Activated T-cell treated with anti-CD3 and anti-CD28 coated beads, Interleukin-2, amount 50 U/mL, for 24 hours (primary cell): ENCODE measurements around the gene RGS7.

Experiments used
- DNase-seq: peaks from one replicate; pipeline ENCODE4 v3.0.0-alpha.2; 2020
- H3K27ac Mint-ChIP-seq: 2 replicates; pipeline ENCODE4 v1.8.0; 2020; ENCODE audit warnings: mild to moderate bottlenecking, mixed read lengths
- H3K27me3 Mint-ChIP-seq: 2 replicates; pipeline ENCODE4 v1.8.0; 2020; ENCODE audit warnings: mixed read lengths
- H3K36me3 Mint-ChIP-seq: 2 replicates; pipeline ENCODE4 v1.8.0; 2020; ENCODE audit warnings: low read depth, mixed read lengths
- H3K4me1 Mint-ChIP-seq: 2 replicates; pipeline ENCODE4 v1.8.0; 2020; ENCODE audit warnings: low read depth, mixed read lengths
- H3K4me3 Mint-ChIP-seq: 2 replicates; pipeline ENCODE4 v1.8.0; 2020; ENCODE audit warnings: mild to moderate bottlenecking, moderate library complexity, mixed read lengths
- H3K9me3 Mint-ChIP-seq: 2 replicates; pipeline ENCODE4 v1.8.0; 2020; ENCODE audit warnings: mixed read lengths

RGS7 gene

DNA sequence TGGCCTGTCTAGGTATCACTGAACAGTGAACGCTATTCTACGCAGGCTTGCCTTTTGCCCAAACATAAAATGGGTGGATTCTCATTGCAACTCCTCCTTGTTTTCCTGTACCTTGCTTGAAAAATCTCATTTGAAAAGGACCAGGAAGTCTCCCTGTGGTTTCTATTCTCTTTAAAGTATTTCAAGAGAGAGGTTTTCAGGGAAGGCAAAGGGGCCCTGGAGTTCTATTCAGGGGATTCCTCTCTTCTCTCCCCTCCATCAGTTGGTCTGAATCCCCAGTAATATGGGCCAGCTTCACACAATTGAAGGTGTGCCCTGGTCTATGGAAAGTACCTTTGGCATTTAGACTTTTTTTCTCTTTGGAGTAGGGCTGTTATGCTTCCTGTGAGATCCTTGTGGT lies 311.3 kb downstream of the RGS7 start:
- H3K27ac Mint-ChIP-seq = no peak overlapping the region
- no peak for DNase-seq
- H3K4me3 Mint-ChIP-seq = no peak overlapping the region
- peaks cover 7% of the 10 kb centered on the region for H3K9me3 Mint-ChIP-seq
- no peaks in the 10 kb centered on the region for H3K4me1 Mint-ChIP-seq
- H3K36me3 Mint-ChIP-seq = no peaks in the 10 kb centered on the region
- no peaks in the 10 kb centered on the region for H3K27me3 Mint-ChIP-seq

DNA sequence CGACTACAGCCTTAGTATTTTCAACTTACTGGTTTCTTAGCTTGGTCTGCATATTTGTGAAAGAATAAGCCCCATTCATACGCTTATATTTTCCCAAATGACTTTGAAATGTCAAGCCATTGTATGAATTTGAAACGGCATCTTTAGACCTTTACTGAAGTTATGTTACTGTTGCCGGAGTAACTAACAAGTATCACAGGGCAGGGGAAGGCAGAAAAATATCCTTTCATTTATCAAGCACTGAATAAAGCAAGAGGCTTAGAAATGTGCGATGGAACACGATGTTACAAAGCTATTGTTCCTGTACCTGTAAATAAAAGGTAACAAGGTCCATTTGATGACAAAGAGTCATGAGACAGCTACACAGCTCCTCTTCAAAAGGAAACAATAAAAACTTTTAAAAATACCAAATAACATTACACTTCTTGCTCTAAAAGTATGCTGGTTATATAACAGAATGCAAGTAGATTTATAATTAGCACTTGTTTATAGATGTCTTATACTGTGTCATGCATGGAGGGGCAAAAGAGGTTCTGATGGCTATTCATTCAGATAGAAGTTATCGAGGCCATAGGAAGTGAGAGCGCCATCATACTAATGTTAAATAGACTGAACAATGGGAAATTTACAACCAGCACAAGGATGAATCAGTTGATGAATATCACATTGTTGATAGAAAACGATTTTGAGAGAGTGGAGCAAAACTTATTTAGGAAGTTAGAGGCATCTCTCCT lies 322.6 kb downstream of the RGS7 start:
- no peaks in the 10 kb centered on the region for H3K27me3 Mint-ChIP-seq
- H3K4me1 Mint-ChIP-seq = no peaks in the 10 kb centered on the region
- no peak overlapping the region for H3K27ac Mint-ChIP-seq

GRCh38 chr1:241024834-241025233 lies 332.2 kb downstream of the RGS7 start:
- Mint-ChIP-seq H3K36me3 (no peaks in the 10 kb centered on the region), H3K9me3 (peaks cover 14% of the 10 kb centered on the region), H3K27me3 (no peaks in the 10 kb centered on the region), H3K27ac (no peak overlapping the region), H3K4me1 (no peaks in the 10 kb centered on the region), H3K4me3 (no peak overlapping the region)
- no peak for DNase-seq

More for the DNA sequence above, 322.6 kb downstream of the RGS7 start:
- no peak for DNase-seq
- H3K9me3 Mint-ChIP-seq = peaks cover 21% of the 10 kb centered on the region
- H3K4me3 Mint-ChIP-seq = no peak overlapping the region
- H3K36me3 Mint-ChIP-seq = no peaks in the 10 kb centered on the region

- Mint-ChIP-seq H3K36me3 (no peaks in the 10 kb centered on the region), H3K27me3 (no peaks in the 10 kb centered on the region), H3K27ac (no peak overlapping the region), H3K9me3 (peaks cover 14% of the 10 kb centered on the region), H3K4me3 (no peak overlapping the region), H3K4me1 (no peaks in the 10 kb centered on the region)
- no peak for DNase-seq
Measured at GRCh38 chr1:241022366-241022765, 334.6 kb downstream of the RGS7 start.

DNA sequence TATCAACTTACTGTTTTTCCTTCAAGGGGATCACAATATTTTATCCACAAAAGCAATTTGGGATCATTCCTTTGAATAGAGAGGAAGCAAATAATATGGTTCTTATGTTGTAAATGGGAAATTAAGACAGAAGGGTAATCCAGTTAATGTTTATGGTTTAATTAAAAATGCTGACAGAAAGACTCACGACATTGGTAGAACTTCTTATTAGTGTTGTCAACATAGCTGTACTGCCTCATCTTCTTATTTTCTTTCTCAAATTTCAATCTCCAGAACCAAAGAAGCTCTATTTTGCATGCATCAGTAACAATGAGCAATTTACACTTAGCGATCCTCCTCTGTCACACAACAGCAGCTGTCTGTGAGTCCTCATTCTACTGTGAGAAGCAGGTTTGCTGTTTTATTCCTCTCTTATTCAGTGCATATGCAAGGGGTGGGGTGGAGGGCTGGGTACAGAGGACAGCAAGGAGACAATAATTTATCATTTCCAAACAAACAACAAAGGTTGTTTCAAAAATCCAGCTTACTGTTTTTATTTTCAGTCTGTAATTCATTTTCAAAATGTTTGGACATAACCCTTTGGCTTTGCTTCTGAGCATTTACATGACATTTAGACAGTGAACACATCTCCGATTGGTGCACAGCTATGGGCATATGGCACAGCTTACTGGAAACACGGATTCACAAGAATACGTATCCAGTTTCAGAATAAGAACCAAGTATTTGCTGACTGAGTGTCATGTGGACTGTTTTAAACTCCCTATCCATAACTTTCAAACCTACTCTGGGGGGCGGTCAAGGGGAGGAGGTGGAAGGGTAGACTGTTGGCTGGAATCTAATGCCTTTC lies 335.9 kb downstream of the RGS7 start:
- Mint-ChIP-seq H3K27me3 (no peaks in the 10 kb centered on the region), H3K27ac (no peak overlapping the region), H3K9me3 (peaks cover 16% of the 10 kb centered on the region)

DNA sequence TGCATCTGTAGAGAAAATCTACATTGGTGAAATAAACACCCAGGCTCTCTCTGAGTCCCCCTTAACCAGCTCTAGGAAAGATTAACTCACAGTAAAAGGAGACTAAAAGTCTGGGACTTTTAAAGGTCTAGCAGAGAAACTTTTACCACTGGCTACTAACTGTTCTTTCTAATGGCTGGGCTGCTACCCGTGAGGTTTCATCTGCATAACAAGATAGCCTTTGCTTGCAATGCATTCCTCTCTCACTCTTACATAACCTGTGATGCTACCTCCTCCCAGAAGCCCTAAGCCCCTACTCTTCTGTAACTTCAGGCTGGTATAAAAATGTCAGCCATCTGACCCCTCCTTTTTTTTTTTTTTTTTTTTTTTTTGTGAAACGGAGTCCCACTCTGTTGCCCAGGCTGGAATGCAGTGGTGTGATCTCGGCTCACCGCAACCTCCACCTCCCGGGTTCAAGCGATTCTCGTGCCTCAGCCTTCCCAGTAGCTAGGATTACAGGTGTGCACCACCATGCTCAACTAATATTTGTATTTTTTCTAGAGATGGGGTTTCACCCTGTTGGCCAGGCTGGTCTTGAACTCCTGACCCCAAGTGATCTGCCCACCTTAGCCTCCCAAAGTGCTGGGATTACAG lies 344.2 kb downstream of the RGS7 start:
- H3K4me1 Mint-ChIP-seq = no peaks in the 10 kb centered on the region

More for the DNA sequence above, 335.9 kb downstream of the RGS7 start:
- H3K36me3 Mint-ChIP-seq = no peaks in the 10 kb centered on the region
- no peaks in the 10 kb centered on the region for H3K4me1 Mint-ChIP-seq
- no peak for DNase-seq
- H3K4me3 Mint-ChIP-seq = no peak overlapping the region

GRCh38 chr1:241007668-241008067 lies 349.3 kb downstream of the RGS7 start:
- Mint-ChIP-seq H3K4me1 (no peaks in the 10 kb centered on the region), H3K27me3 (no peaks in the 10 kb centered on the region), H3K4me3 (no peak overlapping the region), H3K27ac (no peak overlapping the region), H3K9me3 (peaks cover 2% of the 10 kb centered on the region), H3K36me3 (no peaks in the 10 kb centered on the region)
- no peak for DNase-seq

More for the DNA sequence above, 344.2 kb downstream of the RGS7 start:
- Mint-ChIP-seq H3K36me3 (no peaks in the 10 kb centered on the region), H3K9me3 (peaks cover 4% of the 10 kb centered on the region), H3K27ac (no peak overlapping the region), H3K27me3 (no peaks in the 10 kb centered on the region), H3K4me3 (no peak overlapping the region)
- DNase-seq = no peak

GRCh38 chr1:240999826-241000225 lies 357.2 kb downstream of the RGS7 start:
- Mint-ChIP-seq H3K27ac (no peak overlapping the region), H3K4me3 (no peak overlapping the region), H3K4me1 (no peaks in the 10 kb centered on the region), H3K27me3 (no peaks in the 10 kb centered on the region), H3K9me3 (peaks cover 10% of the 10 kb centered on the region), H3K36me3 (no peaks in the 10 kb centered on the region)
- no peak for DNase-seq

GRCh38 chr1:240998441-240999015 lies 358.5 kb downstream of the RGS7 start:
- no peak overlapping the region for H3K27ac Mint-ChIP-seq
- H3K9me3 Mint-ChIP-seq = peaks cover 10% of the 10 kb centered on the region
- no peaks in the 10 kb centered on the region for H3K36me3 Mint-ChIP-seq
- no peaks in the 10 kb centered on the region for H3K27me3 Mint-ChIP-seq
- no peak overlapping the region for H3K4me3 Mint-ChIP-seq
- no peaks in the 10 kb centered on the region for H3K4me1 Mint-ChIP-seq
- DNase-seq = no peak

DNA sequence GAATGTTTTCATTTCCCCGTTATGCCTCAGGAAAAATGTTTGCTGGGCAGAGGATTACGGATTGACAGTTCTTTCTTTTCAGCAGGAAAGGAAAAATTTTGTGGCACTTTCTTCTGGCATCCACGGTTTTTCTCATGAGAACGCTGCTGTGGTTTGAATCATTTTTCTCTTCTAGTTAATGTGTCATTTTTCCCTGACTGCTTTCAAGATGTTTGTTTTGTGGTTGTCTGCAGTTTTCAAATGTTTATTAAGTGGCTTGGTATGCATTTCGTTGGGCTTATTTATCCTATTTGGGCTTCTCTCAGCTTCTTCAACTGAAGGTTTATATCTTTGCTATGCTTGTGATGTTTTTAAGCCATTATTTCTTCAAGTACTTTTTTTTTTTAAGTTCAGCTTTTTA lies 359.0 kb downstream of the RGS7 start:
- H3K36me3 Mint-ChIP-seq = no peaks in the 10 kb centered on the region
- DNase-seq = no peak
- no peaks in the 10 kb centered on the region for H3K27me3 Mint-ChIP-seq
- H3K4me3 Mint-ChIP-seq = no peak overlapping the region
- H3K27ac Mint-ChIP-seq = no peak overlapping the region
- peaks cover 12% of the 10 kb centered on the region for H3K9me3 Mint-ChIP-seq
- no peaks in the 10 kb centered on the region for H3K4me1 Mint-ChIP-seq

DNA sequence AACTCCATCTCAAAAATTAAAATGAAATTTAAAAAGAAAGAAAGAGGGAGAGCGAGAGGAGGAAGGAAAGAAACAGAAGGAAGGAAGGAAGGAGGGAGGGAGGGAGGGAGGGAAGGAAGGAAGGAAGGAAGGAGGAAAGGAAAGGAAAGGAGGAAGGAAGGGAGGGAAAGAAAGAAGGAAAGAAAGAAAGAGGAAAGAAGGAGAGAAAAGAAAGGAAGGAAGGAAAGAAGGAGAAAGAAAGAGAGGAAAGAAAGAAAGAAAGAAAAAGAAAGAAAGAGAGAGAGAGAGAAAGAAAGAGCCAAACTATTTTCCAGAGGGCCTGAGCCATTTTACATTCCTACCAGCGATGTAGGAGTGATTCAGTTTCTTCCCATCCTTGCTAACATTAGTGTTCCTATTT lies 364.0 kb downstream of the RGS7 start:
- no peaks in the 10 kb centered on the region for H3K27me3 Mint-ChIP-seq
- H3K9me3 Mint-ChIP-seq = peaks cover 6% of the 10 kb centered on the region
- no peaks in the 10 kb centered on the region for H3K4me1 Mint-ChIP-seq
- no peak overlapping the region for H3K4me3 Mint-ChIP-seq
- no peak overlapping the region for H3K27ac Mint-ChIP-seq
- H3K36me3 Mint-ChIP-seq = no peaks in the 10 kb centered on the region
- no peak for DNase-seq

GRCh38 chr1:240991230-240991629 lies 365.8 kb downstream of the RGS7 start:
- DNase-seq = no peak
- Mint-ChIP-seq H3K4me3 (no peak overlapping the region), H3K27me3 (no peaks in the 10 kb centered on the region), H3K4me1 (no peaks in the 10 kb centered on the region), H3K9me3 (peaks cover 6% of the 10 kb centered on the region), H3K27ac (no peak overlapping the region), H3K36me3 (no peaks in the 10 kb centered on the region)

DNA sequence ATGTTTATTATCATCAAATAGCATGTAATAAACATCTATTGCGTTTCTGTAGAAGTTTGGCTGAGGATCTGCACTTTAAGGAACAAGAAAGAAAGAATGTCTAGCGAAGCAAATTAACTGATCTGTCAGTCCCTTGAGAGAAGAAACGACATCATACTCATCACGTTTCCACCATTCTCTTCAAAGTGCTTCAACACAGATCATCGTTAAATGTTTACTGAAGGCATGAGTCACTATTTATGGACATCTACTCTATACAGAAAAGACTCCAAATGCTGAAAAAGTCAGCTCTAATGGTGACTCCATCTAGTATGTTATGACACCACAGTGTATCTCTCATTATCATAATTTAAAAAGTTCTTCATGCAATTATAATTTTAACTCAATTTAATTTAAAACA lies 369.1 kb downstream of the RGS7 start:
- Mint-ChIP-seq H3K4me1 (no peaks in the 10 kb centered on the region), H3K27me3 (no peaks in the 10 kb centered on the region), H3K9me3 (peaks cover 4% of the 10 kb centered on the region), H3K4me3 (no peak overlapping the region), H3K27ac (no peak overlapping the region), H3K36me3 (no peaks in the 10 kb centered on the region)
- no peak for DNase-seq

GRCh38 chr1:240985081-240985480 lies 371.9 kb downstream of the RGS7 start:
- H3K9me3 Mint-ChIP-seq = no peaks in the 10 kb centered on the region
- no peak for DNase-seq
- H3K4me1 Mint-ChIP-seq = no peaks in the 10 kb centered on the region
- no peaks in the 10 kb centered on the region for H3K36me3 Mint-ChIP-seq
- H3K27ac Mint-ChIP-seq = no peak overlapping the region
- H3K4me3 Mint-ChIP-seq = no peak overlapping the region
- H3K27me3 Mint-ChIP-seq = no peaks in the 10 kb centered on the region
